GM23248 (cell line): ENCODE measurements around the gene VASN. TPM values are rescaled to one million over a fixed set of nuclear protein-coding genes. Genes with fewer than 3 reads are reported as not detected.

Source experiments
- DNase-seq: peaks from one replicate; pipeline ENCODE4 v3.0.0-alpha.2; 2015
- H2AFZ ChIP-seq: fragments of 200-600 bp; sonication (generic); 2 replicates; pipeline ENCODE4 v1.6.1; 2016; ENCODE audit warnings: antibody characterized with exemption
- H3F3A ChIP-seq: fragments of 200-600 bp; sonication (generic); 2 replicates; pipeline ENCODE4 v1.6.1; 2016; ENCODE audit warnings: mild to moderate bottlenecking, antibody characterized with exemption, mixed run types; ENCODE audit not compliant: insufficient read depth
- H3K27ac ChIP-seq: fragments of 200-600 bp; sonication (generic); 2 replicates; pipeline ENCODE4 v1.5.1; 2016; ENCODE audit warnings: mild to moderate bottlenecking
- H3K27me3 ChIP-seq: fragments of 200-600 bp; sonication (generic); replicated peaks from 2 replicates; pipeline ENCODE4 v1.6.1; 2016; ENCODE audit warnings: mild to moderate bottlenecking; ENCODE audit not compliant: insufficient read depth
- H3K36me3 ChIP-seq: fragments of 200-600 bp; sonication (generic); 2 replicates; pipeline ENCODE4 v1.6.1; 2016; ENCODE audit warnings: low read depth, mild to moderate bottlenecking
- H3K4me1 ChIP-seq: fragments of 200-600 bp; sonication (generic); 2 replicates; pipeline ENCODE4 v1.6.1; 2016; ENCODE audit warnings: mild to moderate bottlenecking; ENCODE audit not compliant: insufficient read depth
- H3K4me2 ChIP-seq: fragments of 200-600 bp; sonication (generic); one replicate; pipeline ENCODE4 v1.6.1; 2016; ENCODE audit warnings: mild to moderate bottlenecking; ENCODE audit not compliant: unreplicated experiment
- H3K4me3 ChIP-seq: fragments of 200-600 bp; sonication (generic); 2 replicates; pipeline ENCODE4 v1.5.1; 2016; ENCODE audit warnings: mild to moderate bottlenecking
- H3K79me2 ChIP-seq: fragments of 200-600 bp; sonication (generic); 2 replicates; pipeline ENCODE4 v1.6.1; 2016; ENCODE audit warnings: mild to moderate bottlenecking; ENCODE audit not compliant: insufficient read depth
- H3K9ac ChIP-seq: fragments of 200-600 bp; sonication (generic); 2 replicates; pipeline ENCODE4 v1.6.1; 2016; ENCODE audit warnings: mild to moderate bottlenecking
- H3K9me2 ChIP-seq: fragments of 200-600 bp; sonication (generic); 2 replicates; pipeline ENCODE4 v1.6.1; 2016; ENCODE audit warnings: mixed run types, mild to moderate bottlenecking, moderate library complexity; ENCODE audit not compliant: insufficient read depth
- H3K9me3 ChIP-seq: fragments of 200-600 bp; sonication (generic); one replicate; pipeline ENCODE4 v1.6.1; 2017; ENCODE audit warnings: low read depth
- H4K20me1 ChIP-seq: fragments of 200-600 bp; sonication (generic); 2 replicates; pipeline ENCODE4 v1.6.0; 2016; ENCODE audit not compliant: insufficient read depth
- EZH2 ChIP-seq: fragments of 200-600 bp; sonication (generic); IDR thresholded peaks from 2 replicates; pipeline ENCODE4 v1.6.1; 2018; ENCODE audit warnings: antibody characterized with exemption, mild to moderate bottlenecking; ENCODE audit not compliant: insufficient read depth, poor library complexity, severe bottlenecking
- EZH2phosphoT487 ChIP-seq: fragments of 200-600 bp; sonication (generic); IDR thresholded peaks from 2 replicates; pipeline ENCODE4 v1.6.1; 2018; ENCODE audit warnings: antibody characterized with exemption, moderate library complexity, mild to moderate bottlenecking, low read depth; ENCODE audit not compliant: insufficient read depth
- WGBS, 2 experiments: methylation state at CpG; one replicate each; pipeline ENCODE4 v1.1.6; 2015 to 2017; ENCODE audit warnings: low lambda C conversion rate in 2 of 2, low coverage in 1 of 2; ENCODE audit errors: missing lambda C conversion rate in 2 of 2; 5-methylcytosine and 5-hydroxymethylcytosine counted together
- in situ Hi-C: fragments of 300-500 bp; cut with MboI; formaldehyde crosslinking; loops from 2 replicates; pipeline ENCODE4 v1.15.0; 2020
- polyA plus RNA-seq: library from polyadenylated mRNA; unstranded; fragments of >200 nt; fragmentation: Nextera tagmentation; extraction: Ambion mirVana; gene quantifications from 2 replicates; pipeline ENCODE4 v1.2.1, GENCODE V29; 2016
- total RNA-seq: library from RNA; depleted of rRNA; stranded (reverse); fragments of >200 nt; shearing (Covaris generic); gene quantifications from 2 replicates; pipeline ENCODE4 v1.2.3, GENCODE V29; 2014

The VASN gene
- total and polyA plus RNA-seq, 2 experiments from 2014 or later: 160 to 223 TPM

DNA sequence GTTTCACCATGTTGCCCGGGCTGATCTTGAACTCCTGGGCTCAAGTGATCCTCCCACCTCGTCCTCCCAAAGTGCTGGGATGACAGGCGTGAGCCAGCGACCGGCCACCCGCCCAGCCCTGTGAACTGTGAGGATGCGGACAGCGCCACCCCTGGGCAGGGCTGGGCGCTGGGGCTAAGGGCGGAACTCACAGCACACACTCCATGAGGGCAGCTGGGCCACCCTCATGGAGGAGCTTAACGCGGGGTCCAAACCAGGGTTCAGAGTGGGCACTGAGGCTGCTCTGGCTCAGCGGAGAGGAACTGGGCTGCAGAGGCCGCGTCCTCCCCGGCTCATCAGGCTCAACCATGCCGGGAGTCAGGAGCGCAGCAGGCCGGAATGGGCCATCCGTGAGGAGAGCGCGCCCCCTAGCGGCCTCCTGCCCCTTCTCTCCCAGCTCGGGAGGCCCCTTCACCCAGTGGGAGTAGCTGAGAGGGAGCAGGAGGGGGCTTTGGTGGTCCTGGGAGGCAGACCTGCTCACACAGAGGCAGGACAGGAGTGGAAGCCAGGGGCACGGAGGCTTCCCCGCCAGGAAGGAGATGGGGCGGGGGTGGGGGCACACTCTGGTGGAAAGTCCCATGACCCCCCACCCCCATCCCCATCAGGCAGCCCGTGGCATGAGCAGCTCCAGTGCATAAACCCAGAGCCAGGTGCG lies 30.9 kb downstream of the VASN start:
- Histone ChIP-seq H4K20me1 (no peaks in the 10 kb centered on the region), H3K4me3 (no peak overlapping the region), H3K79me2 (no peaks in the 10 kb centered on the region), H3K9me3 (no peaks in the 10 kb centered on the region), H3K27ac (no peak overlapping the region), H3K9me2 (no peaks in the 10 kb centered on the region), H3K36me3 (peaks cover 3% of the 10 kb centered on the region; the same call in 1 of the 2 replicates), H3K4me2 (no peak overlapping the region), H3F3A (no peaks in the 10 kb centered on the region), H3K9ac (peak overlapping the region; percentile 27; the same call in 1 of the 2 replicates), H2AFZ (peak overlapping the region; percentile 40; the same call in 1 of the 2 replicates), H3K4me1 (no peaks in the 10 kb centered on the region), H3K27me3 (no peaks in the 10 kb centered on the region)
- TF ChIP-seq EZH2phosphoT487 (no peak), EZH2 (no peak)
- WGBS, 2 experiments: 15% methylated on average over 27 to 28 of the region's 29 CpGs
- in situ Hi-C loops: loop anchor here (10.0 kb wide), 1 partner anchor 48 kb away; the partner anchor contains the start of gene PAM16
- peak; percentile 87 for DNase-seq

DNA sequence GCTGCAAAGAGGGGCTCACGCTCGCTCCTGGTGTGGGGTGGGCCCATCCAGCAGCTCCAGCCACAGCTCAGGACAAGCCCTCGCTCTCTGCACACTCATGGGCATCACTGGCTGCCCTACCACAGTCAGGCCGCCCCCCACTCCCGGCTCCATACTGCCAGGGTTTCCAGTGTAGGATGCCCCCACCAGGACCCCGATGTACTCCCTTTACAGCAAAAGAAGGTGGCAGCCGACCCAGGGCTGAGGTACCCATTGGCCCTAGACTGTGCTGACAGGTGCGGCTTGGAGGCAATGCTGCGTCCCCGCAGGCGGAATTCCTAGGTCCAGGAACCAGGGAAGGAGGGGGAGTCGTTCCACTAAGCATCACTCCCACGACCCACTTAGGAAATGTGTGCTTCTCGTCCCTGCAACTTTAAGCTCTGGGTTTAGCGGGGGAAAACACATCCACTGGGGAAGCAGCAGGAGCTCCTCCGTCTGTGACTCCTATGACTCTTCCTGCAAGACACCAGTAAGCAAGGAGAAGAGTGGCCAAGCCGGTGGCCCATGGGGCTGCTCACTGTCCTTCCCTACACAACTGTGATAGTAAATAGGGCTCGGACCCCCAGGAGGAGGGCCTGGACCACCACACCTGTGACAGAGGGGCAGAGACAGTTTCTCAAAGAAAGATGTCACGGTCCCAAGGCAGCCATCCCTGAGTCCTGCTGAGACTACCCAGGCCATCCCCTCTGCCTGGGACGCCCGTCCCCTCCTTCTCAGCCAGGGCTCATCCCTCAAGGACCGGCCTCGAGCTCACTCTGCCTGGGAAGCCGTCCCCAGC lies 31.7 kb downstream of the VASN start:
- peaks cover 3% of the 10 kb centered on the region; the same call in 1 of the 2 replicates for H3K36me3 ChIP-seq
- H2AFZ ChIP-seq: no peak overlapping the region
- in situ Hi-C loops: loop anchor here (10.0 kb wide), 1 partner anchor 49 kb away; the partner anchor contains the start of gene PAM16
- H3K4me3 ChIP-seq: no peak overlapping the region
- no peaks in the 10 kb centered on the region for H3F3A ChIP-seq
- H3K9me3 ChIP-seq: no peaks in the 10 kb centered on the region
- DNase-seq: no peak
- H4K20me1 ChIP-seq: no peaks in the 10 kb centered on the region
- H3K4me2 ChIP-seq: no peak overlapping the region
- no peak for TF ChIP-seq EZH2
- no peak for TF ChIP-seq EZH2phosphoT487
- no peak overlapping the region for H3K27ac ChIP-seq
- H3K27me3 ChIP-seq: no peaks in the 10 kb centered on the region
- no peaks in the 10 kb centered on the region for H3K9me2 ChIP-seq
- H3K79me2 ChIP-seq: no peaks in the 10 kb centered on the region
- H3K9ac ChIP-seq: no peak overlapping the region
- no peaks in the 10 kb centered on the region for H3K4me1 ChIP-seq
- WGBS, 2 experiments: 72 to 77% methylated on average over 22 to 24 of the region's 24 CpGs

DNA sequence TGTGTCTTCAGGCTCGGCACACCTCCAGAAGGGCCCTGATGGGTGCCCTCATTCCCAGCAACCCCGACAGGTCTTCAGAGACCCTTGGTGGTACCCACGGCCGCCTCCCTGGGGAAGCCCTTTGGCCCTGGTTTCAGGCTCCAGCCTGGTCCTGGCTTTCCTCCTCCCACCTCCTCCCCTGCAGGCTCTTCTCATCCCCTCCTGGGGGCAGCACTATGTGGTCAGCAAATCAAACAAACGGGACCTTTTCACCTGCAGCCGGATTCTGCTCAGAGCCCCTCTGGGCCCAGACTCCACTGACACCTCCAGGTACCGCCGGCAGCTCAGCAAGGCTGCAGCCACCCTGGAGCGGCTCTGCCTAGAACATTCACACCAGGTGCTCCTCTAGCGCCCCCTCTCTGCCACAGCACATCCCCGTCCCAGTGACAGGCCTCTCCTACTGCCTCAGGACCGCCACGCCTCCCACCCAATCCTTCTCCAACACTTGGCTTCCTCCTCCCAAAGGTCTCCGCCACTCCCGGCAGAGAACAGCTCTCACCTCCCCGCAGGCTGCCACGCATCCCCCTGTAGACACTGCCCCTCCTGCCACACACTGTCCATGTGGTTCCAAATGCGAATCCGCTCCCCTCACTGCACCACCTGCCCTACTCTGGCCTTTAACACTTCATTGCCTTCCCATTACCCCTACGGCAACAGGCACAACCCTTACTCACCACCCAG lies 32.8 kb downstream of the VASN start:
- TF ChIP-seq EZH2: no peak
- TF ChIP-seq EZH2phosphoT487: no peak
- Histone ChIP-seq H2AFZ (no peak overlapping the region), H3F3A (no peaks in the 10 kb centered on the region), H3K79me2 (no peaks in the 10 kb centered on the region), H4K20me1 (no peaks in the 10 kb centered on the region), H3K27me3 (no peaks in the 10 kb centered on the region), H3K4me3 (no peak overlapping the region), H3K4me2 (no peak overlapping the region), H3K36me3 (no peaks in the 10 kb centered on the region; the same call in 1 of the 2 replicates), H3K9me2 (no peaks in the 10 kb centered on the region), H3K4me1 (no peaks in the 10 kb centered on the region), H3K27ac (no peak overlapping the region), H3K9me3 (no peaks in the 10 kb centered on the region), H3K9ac (no peak overlapping the region)
- peak; percentile 62 for DNase-seq
- WGBS, 2 experiments: 68 to 71% methylated on average over 18 to 20 of the region's 20 CpGs
- in situ Hi-C loops: loop anchor here (10.0 kb wide), 1 partner anchor 50 kb away; the partner anchor contains the start of gene PAM16

DNA sequence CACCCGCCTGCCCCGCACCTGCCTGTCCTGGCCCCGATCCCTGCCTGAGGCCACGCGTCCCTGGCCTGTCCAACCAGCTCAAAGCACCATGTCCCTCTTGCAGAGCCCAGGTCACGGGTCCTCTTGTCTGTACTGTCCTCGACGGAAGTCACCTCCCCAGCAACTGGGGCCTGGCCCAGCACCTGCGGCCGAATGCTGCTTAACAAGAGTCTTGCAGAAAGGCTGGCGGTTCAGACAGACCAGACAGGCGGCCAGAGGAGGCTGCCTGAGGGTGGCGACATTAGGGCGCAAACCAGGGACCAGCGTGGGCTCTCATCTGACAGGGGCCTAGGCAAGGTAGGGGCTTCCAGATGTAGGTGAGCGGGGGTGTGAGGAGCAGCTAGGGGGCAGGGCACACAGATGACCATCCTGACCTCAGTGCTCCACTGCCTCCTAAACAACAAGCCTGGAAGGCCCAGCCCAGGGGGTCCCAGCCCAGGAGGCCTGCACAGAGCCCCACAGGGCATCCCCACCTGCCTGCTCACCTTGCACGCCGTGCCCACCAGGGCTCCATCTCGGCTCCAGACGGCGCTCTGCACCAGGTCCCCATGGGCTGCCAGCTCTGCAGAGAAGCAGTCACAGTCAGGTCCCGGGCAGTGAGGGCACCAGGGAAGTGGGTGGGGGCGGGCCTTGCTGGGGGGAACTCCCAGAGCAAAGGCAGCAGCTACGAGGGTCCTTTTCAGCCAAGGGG lies 33.5 kb downstream of the VASN start:
- no peaks in the 10 kb centered on the region for H4K20me1 ChIP-seq
- in situ Hi-C loops: loop anchor here (10.0 kb wide), 1 partner anchor 50 kb away; the partner anchor contains the start of gene PAM16
- no peak overlapping the region for H3K4me3 ChIP-seq
- 90 to 91% methylated on average over 18 to 24 of the region's 24 CpGs for WGBS, 2 experiments
- no peak overlapping the region for H3K27ac ChIP-seq
- H3K9ac ChIP-seq: no peak overlapping the region
- H3K4me1 ChIP-seq: no peaks in the 10 kb centered on the region
- DNase-seq: no peak
- no peaks in the 10 kb centered on the region; the same call in 1 of the 2 replicates for H3K36me3 ChIP-seq
- no peak overlapping the region for H3K4me2 ChIP-seq
- H3K79me2 ChIP-seq: no peaks in the 10 kb centered on the region
- TF ChIP-seq EZH2 (no peak), EZH2phosphoT487 (no peak)
- no peaks in the 10 kb centered on the region for H3K9me3 ChIP-seq
- no peaks in the 10 kb centered on the region for H3K27me3 ChIP-seq
- no peaks in the 10 kb centered on the region for H3K9me2 ChIP-seq
- H2AFZ ChIP-seq: no peak overlapping the region
- H3F3A ChIP-seq: no peaks in the 10 kb centered on the region
